ENCODE results near the gene SMIM1.

SMIM1 gene

GRCh38 chr1:3821447-3821846, 48.9 kb downstream of the SMIM1 start:
- no peak for TF ChIP-seq CTCF (conservative IDR thresholded peaks at IDR 0.05; ENCODE audit: low read depth, low read length)
- H3K4me3 ChIP-seq (ENCODE audit: low read length): no peak overlapping the region
- DNase-seq (ENCODE audit: low read depth): no peak

GRCh38 chr1:3821908-3822307, 49.4 kb downstream of the SMIM1 start:
- H3K4me3 ChIP-seq (ENCODE audit: low read length): no peak overlapping the region
- no peak for TF ChIP-seq CTCF (conservative IDR thresholded peaks at IDR 0.05; ENCODE audit: low read depth, low read length)
- no peak for DNase-seq (ENCODE audit: low read depth)

- no peak for DNase-seq (ENCODE audit: low read depth)
- no peak overlapping the region for H3K4me3 ChIP-seq (ENCODE audit: low read length)
- no peak for TF ChIP-seq CTCF (conservative IDR thresholded peaks at IDR 0.05; ENCODE audit: low read depth, low read length)
Observed at GRCh38 chr1:3822421-3822820, 49.9 kb downstream of the SMIM1 start.

- no peak for TF ChIP-seq CTCF (conservative IDR thresholded peaks at IDR 0.05; ENCODE audit: low read depth, low read length)
- no peak overlapping the region for H3K4me3 ChIP-seq (ENCODE audit: low read length)
- DNase-seq (ENCODE audit: low read depth): no peak
Observed at GRCh38 chr1:3824650-3825049, 52.1 kb downstream of the SMIM1 start.

- no peak for DNase-seq (ENCODE audit: low read depth)
- H3K4me3 ChIP-seq (ENCODE audit: low read length): no peak overlapping the region
- TF ChIP-seq CTCF (conservative IDR thresholded peaks at IDR 0.05; ENCODE audit: low read depth, low read length): no peak
Observed at GRCh38 chr1:3825356-3825755, 52.8 kb downstream of the SMIM1 start.

All from retinal pigment epithelial cell (primary cell).